CD4-positive, alpha-beta T cell treated with Interleukin-15 for 1 hour (primary cell): ENCODE data around the gene OXSR1.
"Not testable (repeated sequence)": the region's sequence is repeated elsewhere in the genome, so short reads cannot be mapped to it uniquely, and the experiment has no call there.

ENCODE experiments used
- DNase-seq: peaks from one replicate; pipeline ENCODE4 v3.0.0-alpha.2; 2020

Gene OXSR1

GRCh38 chr3:38276081-38276916 lies 111.0 kb downstream of the OXSR1 start:
- no peak for DNase-seq

- DNase-seq = no peak
Measured at GRCh38 chr3:38276917-38277630, 111.7 kb downstream of the OXSR1 start.

- DNase-seq = no peak
Measured at GRCh38 chr3:38278841-38279240, 113.5 kb downstream of the OXSR1 start.

- DNase-seq = no peak
Measured at GRCh38 chr3:38281895-38282686, 116.8 kb downstream of the OXSR1 start, which contains the start of gene SLC22A14. Gene SLC22A14 (plus strand): TSS chr3:38282294. CDS start chr3:38306027, 23,733 bp downstream.

- no peak for DNase-seq
Measured at GRCh38 chr3:38283810-38284755, 118.7 kb downstream of the OXSR1 start.

- DNase-seq = no peak
Measured at GRCh38 chr3:38284756-38285150, 119.4 kb downstream of the OXSR1 start.

- DNase-seq = not testable (repeated sequence)
Measured at GRCh38 chr3:38289286-38290217, 124.2 kb downstream of the OXSR1 start.

GRCh38 chr3:38297053-38297452 lies 131.7 kb downstream of the OXSR1 start:
- not testable (repeated sequence) for DNase-seq

- no peak for DNase-seq
Measured at GRCh38 chr3:38297537-38297936, 132.2 kb downstream of the OXSR1 start.

- DNase-seq = no peak
Measured at GRCh38 chr3:38297947-38298711, 132.8 kb downstream of the OXSR1 start.
